ENCODE measurements around the gene C1QTNF12.

C1QTNF12 gene

DNA sequence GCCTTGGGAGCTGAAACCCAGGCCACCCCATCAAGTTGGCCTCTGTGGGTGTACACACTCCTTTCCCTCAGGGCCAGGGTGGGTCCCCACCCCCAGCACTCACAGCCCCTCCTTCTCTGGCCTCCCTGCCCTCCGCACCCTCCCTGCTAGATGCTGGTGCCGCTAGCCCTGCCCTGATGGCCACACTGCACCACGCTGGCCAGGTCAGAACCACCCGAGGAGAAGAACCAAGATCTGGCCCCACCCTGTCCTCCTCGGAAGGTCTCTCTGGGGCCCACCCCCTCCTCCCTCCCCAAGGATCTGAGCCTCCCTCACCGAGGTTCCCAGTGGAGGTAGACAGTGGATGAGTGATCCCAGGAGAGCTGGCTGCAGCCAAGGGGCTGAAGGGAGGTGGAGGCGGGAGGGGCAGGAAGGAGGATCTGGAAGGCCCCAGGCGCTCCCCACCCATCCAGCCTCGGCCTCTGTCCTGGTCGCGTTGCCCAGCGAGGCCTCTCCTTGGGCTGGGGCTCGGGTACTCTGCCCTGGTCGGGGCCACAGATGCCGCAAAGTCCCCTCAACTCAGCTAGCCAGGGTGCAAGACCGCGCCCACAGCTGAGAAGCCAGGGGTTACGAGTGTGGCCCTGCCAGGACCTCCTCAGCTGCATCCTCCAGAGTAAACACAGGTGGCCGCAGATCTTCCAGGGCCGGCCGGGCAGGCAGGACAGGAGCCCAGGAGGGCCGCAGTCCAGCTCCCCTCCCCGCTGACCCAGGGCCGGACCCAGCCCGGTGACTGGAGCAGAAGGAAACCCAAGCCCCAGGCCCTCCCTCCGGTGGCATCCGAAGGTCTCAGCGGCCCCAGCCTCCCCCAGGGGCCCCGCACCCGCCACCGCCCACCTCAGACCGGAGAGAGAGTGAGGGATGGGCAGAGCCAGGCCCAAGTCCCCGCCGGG, 9.3 kb downstream of the C1QTNF12 start:
- Histone ChIP-seq H3K9ac (ENCODE audit: insufficient read length) (no peak overlapping the region), H3K9me3 (ENCODE audit: low read depth, low read length) (no peaks in the 10 kb centered on the region), H3K36me3 (ENCODE audit: insufficient read depth, low read length) (no peaks in the 10 kb centered on the region), H3K27ac (0 out of 2 replicates have a peak overlapping the region, but pooled peaks have one; percentile 2), H3K4me3 (no peak overlapping the region)
- no peak for DNase-seq (ENCODE audit: low read depth, low spot score)
- no peak for TF ChIP-seq EZH2 (IDR thresholded peaks at IDR 0.05)

DNA sequence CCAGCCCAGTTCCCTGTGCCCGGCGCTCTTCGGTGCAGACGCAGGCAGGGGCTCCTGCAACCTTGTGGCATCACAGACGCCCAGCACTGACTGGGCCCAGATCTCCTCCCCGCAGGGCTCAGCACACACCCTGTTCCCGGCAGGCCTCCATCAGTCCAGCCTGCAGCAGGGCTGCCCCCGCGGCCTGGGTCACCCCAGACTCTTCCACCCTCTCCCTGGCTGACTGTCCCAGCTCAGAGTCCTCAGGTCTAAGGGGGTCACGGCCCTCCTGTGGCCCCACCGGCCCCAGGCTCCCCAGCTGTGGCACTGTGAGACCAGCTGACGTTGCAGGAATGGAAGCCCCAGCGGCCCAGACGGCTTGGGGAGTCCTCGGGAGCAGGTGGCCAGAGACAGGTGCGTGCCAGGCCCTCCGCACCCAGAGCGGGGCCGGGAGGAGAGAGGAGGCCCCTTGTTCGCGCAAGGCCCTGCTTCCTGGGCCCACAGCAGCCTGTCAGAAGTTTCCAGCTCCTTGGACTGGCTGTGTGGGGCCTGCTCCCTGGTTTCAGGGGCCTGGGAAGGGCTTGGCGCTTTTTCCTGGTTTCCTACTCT, 10.3 kb downstream of the C1QTNF12 start:
- Histone ChIP-seq H3K27ac (0 out of 2 replicates have a peak overlapping the region, but pooled peaks have one; percentile 25), H3K9me3 (ENCODE audit: low read depth, low read length) (no peaks in the 10 kb centered on the region), H3K4me3 (no peak overlapping the region), H3K36me3 (ENCODE audit: insufficient read depth, low read length) (no peaks in the 10 kb centered on the region), H3K9ac (ENCODE audit: insufficient read length) (no peak overlapping the region)
- TF ChIP-seq FOXP2 (optimal IDR thresholded peaks at IDR 0.05; ENCODE audit: control extremely low read depth, extremely low read length, insufficient read depth) (no peak), EZH2 (IDR thresholded peaks at IDR 0.05) (no peak), POLR2AphosphoS5 (IDR thresholded peaks at IDR 0.05; ENCODE audit: borderline replicate concordance, low read depth, low read length) (peak; percentile 30)
- no peak for DNase-seq (ENCODE audit: low read depth, low spot score)

DNA sequence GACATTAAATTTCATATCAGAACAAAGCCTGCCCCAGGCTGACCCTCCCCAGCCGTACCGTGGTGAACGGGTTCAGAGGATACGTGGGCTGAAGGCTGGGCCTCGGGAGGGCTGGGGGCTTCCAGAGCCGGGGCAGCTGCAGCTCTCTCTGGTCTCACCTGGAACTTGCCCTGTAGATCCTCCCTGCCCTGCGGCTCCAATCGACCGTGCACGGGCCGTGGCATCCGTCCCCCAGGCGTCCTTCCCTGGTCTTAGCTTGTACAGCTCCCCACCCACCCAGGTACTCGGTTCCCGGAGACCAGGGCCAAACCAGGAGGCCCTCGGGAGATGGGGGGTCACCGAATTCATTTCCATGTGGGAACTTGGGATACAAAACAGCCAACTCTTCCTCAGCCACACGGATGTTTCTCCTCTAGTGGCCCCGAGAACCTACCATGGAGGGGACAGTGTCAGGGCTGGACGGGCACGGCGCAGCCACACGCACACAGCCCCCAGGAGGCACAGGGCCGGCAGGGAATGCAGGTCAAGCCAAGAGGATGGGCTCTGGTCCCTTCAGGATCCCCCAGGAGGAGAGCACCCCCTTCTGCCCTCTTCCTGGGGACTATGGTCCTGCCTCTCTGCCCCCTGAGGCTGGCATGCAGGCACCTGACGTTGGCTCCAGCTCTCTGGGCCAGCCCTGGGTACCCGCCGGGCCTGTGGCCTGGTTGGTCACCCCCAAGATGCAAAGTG, 11.3 kb downstream of the C1QTNF12 start:
- H3K36me3 ChIP-seq (ENCODE audit: insufficient read depth, low read length), result 0 out of 2 replicates have a peak, but pooled peaks cover under 1% of the 10 kb centered on the region
- DNase-seq (ENCODE audit: low read depth, low spot score), result no peak
- H3K9me3 ChIP-seq (ENCODE audit: low read depth, low read length), result no peaks in the 10 kb centered on the region
- TF ChIP-seq FOXP2 (optimal IDR thresholded peaks at IDR 0.05; ENCODE audit: control extremely low read depth, extremely low read length, insufficient read depth) (no peak), POLR2AphosphoS5 (IDR thresholded peaks at IDR 0.05; ENCODE audit: borderline replicate concordance, low read depth, low read length) (peak; percentile 33; the same call in 1 of the 2 replicates), EZH2 (IDR thresholded peaks at IDR 0.05) (no peak)
- no peak overlapping the region for H3K4me3 ChIP-seq
- H3K9ac ChIP-seq (ENCODE audit: insufficient read length), result no peak overlapping the region
- peak overlapping the region; percentile 31; the same call in 1 of the 2 replicates for H3K27ac ChIP-seq

DNA sequence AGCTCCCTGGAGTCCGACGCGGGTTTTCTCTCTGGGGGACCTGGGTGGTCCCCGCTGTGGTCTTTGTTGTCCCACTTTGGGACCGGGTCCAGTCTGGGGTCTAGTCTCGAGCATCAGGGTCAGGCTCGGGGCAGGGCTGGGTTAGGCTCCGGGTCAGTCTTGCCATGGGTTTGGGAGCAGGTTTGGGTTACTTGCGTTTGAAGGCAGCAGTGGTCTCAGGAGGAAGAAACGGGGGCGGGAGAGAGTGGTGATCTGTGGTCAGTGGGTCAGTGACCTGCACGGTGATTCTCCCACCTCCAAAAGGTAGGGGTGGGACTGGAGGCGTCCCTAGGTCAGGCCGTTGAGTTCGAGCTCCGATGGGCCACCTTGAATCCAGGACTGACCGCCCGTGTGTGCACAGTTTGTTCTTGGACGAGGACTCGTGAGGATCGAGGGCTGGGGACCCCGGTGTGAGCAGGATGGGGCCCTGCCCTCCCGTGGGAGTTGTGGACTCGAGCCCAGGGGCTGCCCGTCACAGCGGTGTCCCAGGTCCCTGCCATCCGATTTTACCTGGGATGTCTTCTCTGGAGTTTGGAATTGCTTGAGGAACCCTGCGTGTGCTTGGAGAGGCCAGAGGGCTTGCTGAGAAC, 12.2 kb downstream of the C1QTNF12 start:
- H3K9me3 ChIP-seq (ENCODE audit: low read depth, low read length), result no peaks in the 10 kb centered on the region
- 0 out of 2 replicates have a peak, but pooled peaks cover 3% of the 10 kb centered on the region for H3K36me3 ChIP-seq (ENCODE audit: insufficient read depth, low read length)
- peak overlapping the region; percentile 65 for H3K9ac ChIP-seq (ENCODE audit: insufficient read length)
- peak overlapping the region; percentile 73; the same call in 1 of the 2 replicates for H3K27ac ChIP-seq
- no peak for DNase-seq (ENCODE audit: low read depth, low spot score)
- TF ChIP-seq POLR2AphosphoS5 (IDR thresholded peaks at IDR 0.05; ENCODE audit: borderline replicate concordance, low read depth, low read length) (no peak; the same call in 1 of the 2 replicates), FOXP2 (optimal IDR thresholded peaks at IDR 0.05; ENCODE audit: control extremely low read depth, extremely low read length, insufficient read depth) (no peak), EZH2 (IDR thresholded peaks at IDR 0.05) (no peak)
- peak overlapping the region; percentile 70; the same call in 1 of the 2 replicates for H3K4me3 ChIP-seq

DNA sequence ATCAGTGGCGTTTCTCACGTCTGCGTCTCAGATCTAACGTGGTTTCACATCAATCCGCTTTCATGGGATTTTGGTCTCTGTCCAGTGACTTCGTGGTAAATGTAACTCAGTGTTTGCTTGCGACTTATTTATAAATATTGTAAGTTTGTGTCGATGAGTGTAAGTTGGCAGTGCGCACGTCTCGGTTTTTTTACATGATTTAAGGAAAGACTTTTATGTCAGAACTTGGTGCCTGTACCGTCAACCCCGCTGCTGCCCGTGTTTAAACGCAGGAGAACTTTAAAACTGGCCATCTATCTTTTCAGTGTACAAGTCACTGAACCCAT, 13.0 kb downstream of the C1QTNF12 start:
- DNase-seq (ENCODE audit: low read depth, low spot score), result no peak
- peak overlapping the region; percentile 73 for H3K27ac ChIP-seq
- peak overlapping the region; percentile 65 for H3K9ac ChIP-seq (ENCODE audit: insufficient read length)
- H3K9me3 ChIP-seq (ENCODE audit: low read depth, low read length), result no peaks in the 10 kb centered on the region
- peaks cover 7% of the 10 kb centered on the region; the same call in 1 of the 2 replicates for H3K36me3 ChIP-seq (ENCODE audit: insufficient read depth, low read length)
- TF ChIP-seq POLR2AphosphoS5 (IDR thresholded peaks at IDR 0.05; ENCODE audit: borderline replicate concordance, low read depth, low read length), result no peak
- no peak for TF ChIP-seq FOXP2 (optimal IDR thresholded peaks at IDR 0.05; ENCODE audit: control extremely low read depth, extremely low read length, insufficient read depth)
- TF ChIP-seq EZH2 (IDR thresholded peaks at IDR 0.05), result no peak
- peak overlapping the region; percentile 70 for H3K4me3 ChIP-seq

DNA sequence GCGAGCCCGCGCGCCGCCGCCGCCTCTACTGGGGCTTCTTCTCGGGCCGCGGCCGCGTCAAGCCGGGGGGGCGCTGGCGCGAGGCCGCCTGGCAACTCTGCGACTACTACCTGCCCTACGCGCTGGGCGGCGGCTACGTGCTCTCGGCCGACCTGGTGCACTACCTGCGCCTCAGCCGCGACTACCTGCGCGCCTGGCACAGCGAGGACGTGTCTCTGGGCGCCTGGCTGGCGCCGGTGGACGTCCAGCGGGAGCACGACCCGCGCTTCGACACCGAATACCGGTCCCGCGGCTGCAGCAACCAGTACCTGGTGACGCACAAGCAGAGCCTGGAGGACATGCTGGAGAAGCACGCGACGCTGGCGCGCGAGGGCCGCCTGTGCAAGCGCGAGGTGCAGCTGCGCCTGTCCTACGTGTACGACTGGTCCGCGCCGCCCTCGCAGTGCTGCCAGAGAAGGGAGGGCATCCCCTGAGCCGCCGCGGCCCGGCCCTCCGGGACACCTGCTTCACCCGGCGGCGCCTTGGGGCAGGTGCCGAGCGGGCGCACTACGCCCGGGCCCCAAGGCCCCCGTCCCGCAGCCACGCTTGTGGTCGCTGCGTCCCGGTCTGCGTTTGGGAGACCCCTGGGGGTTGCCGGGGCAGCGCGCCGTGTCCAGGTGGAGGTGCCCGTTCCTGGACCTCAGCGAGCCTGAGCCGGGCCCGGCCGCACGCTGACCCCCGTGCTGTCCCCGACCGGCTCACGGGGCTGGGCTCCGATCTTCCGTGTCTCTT, 13.5 kb downstream of the C1QTNF12 start:
- H3K9me3 ChIP-seq (ENCODE audit: low read depth, low read length), result no peaks in the 10 kb centered on the region
- no peak for TF ChIP-seq POLR2AphosphoS5 (IDR thresholded peaks at IDR 0.05; ENCODE audit: borderline replicate concordance, low read depth, low read length)
- TF ChIP-seq EZH2 (IDR thresholded peaks at IDR 0.05), result no peak
- TF ChIP-seq FOXP2 (optimal IDR thresholded peaks at IDR 0.05; ENCODE audit: control extremely low read depth, extremely low read length, insufficient read depth), result no peak
- no peak for DNase-seq (ENCODE audit: low read depth, low spot score)
- peak overlapping the region; percentile 65 for H3K9ac ChIP-seq (ENCODE audit: insufficient read length)
- peak overlapping the region; percentile 73 for H3K27ac ChIP-seq
- peaks cover 12% of the 10 kb centered on the region; the same call in 1 of the 2 replicates for H3K36me3 ChIP-seq (ENCODE audit: insufficient read depth, low read length)
- peak overlapping the region; percentile 70 for H3K4me3 ChIP-seq

DNA sequence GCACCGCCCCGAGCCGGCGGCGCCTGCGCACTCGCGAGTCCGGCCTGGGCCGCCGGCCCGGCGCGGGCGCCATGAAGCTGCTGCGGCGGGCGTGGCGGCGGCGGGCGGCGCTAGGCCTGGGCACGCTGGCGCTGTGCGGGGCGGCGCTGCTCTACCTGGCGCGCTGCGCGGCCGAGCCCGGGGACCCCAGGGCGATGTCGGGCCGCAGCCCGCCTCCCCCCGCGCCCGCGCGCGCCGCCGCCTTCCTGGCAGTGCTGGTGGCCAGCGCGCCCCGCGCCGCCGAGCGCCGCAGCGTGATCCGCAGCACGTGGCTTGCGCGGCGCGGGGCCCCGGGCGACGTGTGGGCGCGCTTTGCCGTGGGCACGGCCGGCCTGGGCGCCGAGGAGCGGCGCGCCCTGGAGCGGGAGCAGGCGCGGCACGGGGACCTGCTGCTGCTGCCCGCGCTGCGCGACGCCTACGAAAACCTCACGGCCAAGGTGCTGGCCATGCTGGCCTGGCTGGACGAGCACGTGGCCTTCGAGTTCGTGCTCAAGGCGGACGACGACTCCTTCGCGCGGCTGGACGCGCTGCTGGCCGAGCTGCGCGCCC, 14.2 kb downstream of the C1QTNF12 start, which contains the start of gene B3GALT6:
B3GALT6 (plus strand) TSS at position 30 of the 588 bp plus-strand sequence; CDS start at position 72, 42 bp downstream.
- DNase-seq (ENCODE audit: low read depth, low spot score), result no peak
- H3K27ac ChIP-seq, result peak within 1 kb of the TSS; percentile 73
- TF ChIP-seq POLR2AphosphoS5 (IDR thresholded peaks at IDR 0.05; ENCODE audit: borderline replicate concordance, low read depth, low read length) (no peak), FOXP2 (optimal IDR thresholded peaks at IDR 0.05; ENCODE audit: control extremely low read depth, extremely low read length, insufficient read depth) (no peak), EZH2 (IDR thresholded peaks at IDR 0.05) (no peak)

More for the DNA sequence above, 14.2 kb downstream of the C1QTNF12 start, which contains the start of gene B3GALT6:
- H3K9me3 ChIP-seq (ENCODE audit: low read depth, low read length), result no peaks in the 10 kb centered on the region
- H3K4me3 ChIP-seq, result peak within 1 kb of the TSS; percentile 98
- H3K36me3 ChIP-seq (ENCODE audit: insufficient read depth, low read length), result peaks cover 18% of the 10 kb centered on the region; the same call in 1 of the 2 replicates
- H3K9ac ChIP-seq (ENCODE audit: insufficient read length), result peak within 1 kb of the TSS; percentile 95
